Fibroblast of skin of left biceps (primary cell): ENCODE data around the gene DENND2C.

Experiments
- DNase-seq, 2 experiments: peaks; one replicate each; pipeline ENCODE4 v3.0.0-alpha.2; 2013; ENCODE audit warnings: low read depth in 2 of 2

The DENND2C gene

DNA sequence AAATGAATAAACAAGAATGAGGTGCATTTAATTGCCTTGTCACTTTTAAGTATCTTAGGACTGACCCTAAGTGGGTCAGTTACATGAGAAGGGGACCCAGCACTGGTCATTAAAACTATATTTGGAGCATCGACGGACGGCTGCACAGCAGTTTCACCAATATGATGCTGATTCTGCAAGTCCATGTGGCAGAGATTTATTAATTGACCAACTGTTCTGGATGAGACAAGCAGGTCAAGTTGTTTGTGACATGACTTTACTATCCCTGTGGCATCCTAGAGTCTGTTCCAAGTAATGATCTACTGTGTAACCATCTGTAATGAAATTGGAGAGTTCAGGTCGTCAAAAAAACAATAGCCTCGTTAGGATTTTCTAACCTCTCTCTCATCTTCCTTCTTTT, 16.0 kb upstream of the DENND2C start:
- DNase-seq: no peak

DNA sequence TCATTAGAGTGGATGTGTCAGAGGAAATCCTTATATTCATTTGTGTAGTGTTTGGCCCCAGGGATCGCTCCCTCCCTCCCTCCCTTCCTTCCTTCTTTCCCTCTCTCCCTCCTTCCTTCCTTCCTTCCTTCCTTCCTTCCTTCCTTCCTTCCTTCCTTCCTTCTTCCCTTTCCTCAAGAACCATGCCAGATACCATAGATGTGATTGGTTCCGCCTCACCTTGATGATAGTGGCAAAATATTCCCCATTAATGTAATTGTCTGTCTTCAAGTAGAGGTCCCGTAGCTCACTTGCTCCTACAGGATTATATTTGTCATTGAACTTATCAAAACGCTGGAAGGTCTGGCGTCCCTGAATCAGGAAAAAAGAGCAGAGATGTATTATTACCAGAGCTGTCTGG, 7.8 kb upstream of the DENND2C start:
- no peak for DNase-seq

DNA sequence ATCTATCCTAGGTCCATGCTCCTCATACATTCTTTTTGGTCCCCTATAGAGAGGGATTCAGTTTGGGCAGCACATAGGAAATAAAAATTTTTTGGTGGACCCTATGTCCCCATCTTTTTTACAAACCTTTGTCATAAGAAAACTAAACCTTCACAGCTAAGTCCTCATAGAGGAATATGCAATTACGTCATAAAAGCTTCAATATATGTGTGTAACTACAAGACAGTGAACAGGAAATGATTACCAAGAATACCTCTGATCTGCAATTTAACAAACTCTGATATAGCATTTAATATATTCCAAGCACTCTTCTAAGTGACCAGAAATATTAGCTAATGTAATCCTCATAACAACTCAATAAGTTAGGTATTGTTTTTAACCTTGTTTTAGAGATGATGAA, 6.3 kb upstream of the DENND2C start:
- no peak for DNase-seq

DNA sequence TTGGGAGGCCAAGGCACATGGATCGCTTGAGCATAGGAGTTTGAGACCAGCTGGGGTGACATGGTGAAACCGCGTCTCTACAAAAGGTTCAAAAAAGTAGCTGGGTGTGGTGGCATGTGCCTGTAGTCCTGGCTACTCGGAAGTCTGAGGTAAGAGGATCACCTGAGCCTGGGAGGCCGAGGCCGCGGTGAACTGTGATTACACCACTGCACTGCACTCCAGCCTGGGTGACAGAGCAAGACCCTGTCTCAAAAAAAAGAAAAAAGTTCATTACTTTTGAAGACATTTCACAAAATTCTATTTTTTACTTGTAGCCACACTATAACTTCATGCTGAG, 2.1 kb upstream of the DENND2C start:
- DNase-seq: no peak

DNA sequence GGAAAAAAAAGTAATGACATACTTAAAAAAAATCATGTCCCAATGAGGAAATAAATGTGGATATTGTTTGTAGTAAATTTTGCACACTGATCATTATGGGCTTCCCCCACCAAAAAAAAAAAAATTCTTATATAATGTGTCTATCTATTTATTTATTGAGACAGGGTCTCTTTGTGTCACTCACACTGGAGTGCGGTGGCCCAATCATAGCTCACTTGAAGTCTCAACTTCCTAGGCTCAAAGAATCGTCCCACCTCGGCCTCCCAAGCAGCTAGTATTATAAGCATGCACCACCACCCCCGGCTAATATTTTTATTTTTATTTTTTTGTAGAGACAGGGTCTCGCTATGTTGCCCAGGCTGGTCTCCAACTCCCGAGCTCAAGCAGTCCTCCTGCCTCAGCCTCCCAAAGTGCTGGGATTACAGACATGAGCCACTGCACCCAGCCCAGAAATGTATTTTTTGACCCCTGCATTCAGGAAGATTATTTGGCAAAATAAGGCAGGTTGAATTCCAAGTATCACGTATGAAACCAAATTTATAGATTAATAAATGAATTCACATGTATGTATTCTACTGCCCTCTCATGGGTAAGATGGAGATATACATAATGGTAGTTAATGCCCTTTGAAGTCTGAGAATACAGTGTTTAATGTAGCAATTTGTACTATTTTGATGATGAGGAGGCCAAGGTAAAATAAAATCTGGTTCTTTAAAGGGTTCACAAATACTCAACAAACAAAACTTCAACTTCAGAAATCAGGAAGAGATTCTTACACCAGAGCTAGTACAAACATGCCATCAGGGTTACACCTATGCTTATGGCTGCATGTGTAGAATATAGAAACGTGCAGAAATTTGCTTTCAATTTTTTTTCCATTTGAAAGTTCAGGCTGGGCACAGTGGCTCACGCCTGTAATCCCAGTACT, 1.4 kb upstream of the DENND2C start:
- DNase-seq: peak in 1 of 2 experiments; percentile 1

DNA sequence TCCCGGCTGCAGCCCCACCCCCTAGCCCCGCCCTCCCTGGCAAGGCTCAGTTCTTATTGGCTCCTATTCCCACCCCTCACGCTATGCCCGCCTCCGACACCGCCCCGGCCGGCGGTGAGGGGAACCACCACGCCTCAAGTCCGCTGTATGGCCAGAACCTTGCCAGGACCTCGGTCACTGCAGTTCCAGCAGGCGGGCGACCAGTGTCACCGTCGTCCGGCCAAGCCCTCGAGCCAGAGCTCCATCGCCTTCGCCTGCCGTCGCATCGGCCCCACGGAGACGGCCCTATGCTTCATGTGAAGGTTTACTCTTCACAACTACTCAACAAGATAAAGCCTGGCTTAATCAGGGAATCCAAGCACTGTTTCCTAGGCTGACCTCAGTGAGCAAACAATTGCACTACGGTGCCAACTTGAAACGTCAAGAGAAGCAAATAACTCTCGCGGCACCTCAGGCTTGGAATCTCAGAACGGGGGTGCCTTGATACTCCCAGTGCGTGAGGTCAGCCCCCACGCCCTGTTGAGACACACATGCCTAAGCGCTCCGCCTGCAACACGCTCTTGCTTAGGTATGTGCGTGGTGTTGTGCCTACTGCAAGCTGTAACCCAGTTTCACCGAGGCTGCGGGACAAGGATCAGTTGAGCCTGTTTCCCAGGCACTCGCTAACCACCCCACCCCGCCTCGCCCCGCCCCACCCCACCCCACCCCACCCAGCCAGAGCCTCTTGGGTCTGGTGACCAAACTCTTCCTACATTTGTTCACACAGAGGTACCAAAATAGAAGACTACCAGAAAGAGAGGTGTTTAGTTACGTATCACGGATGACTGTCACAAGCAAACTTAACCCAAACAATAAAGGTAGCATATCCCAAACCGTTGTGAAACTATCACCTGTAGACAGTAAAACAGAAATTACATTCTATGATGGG, 498 bp upstream of the DENND2C start:
- DNase-seq: peak; percentile 37 to 47

DNA sequence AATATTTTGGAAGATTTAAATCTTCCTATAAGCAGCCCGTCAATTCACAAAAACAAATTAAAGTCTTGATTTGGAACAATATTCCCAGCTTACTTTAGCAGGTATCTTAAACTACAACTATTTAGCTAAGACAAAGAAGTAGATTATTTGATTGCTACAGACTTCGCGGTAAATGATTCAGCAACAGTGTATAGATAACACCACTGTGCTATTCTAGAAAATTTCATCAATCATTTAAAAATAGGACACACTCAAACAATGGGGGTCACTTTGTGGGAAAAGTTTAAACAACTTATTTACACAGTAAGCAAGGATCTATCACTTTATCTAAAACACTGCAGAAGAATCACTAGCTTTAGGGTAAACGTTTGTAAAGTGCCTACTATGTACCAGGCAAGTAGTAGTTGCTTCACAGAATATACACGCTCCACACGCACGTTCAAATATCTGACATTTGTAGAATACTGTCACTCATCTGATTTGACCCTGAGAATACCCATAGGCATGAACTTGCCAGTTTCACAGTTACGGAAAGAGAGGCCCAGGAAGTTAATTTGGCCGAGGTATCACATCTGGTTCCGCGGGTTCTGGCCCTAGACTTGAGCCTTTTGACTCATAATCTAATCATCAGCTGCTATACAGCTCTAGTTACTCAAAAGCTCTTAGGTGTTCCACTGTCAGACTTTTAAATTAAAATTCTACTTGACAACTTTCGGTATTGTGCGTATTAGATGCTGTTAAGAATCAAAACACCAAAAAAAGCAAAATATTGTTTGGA, 876 bp downstream of the DENND2C start:
- no peak for DNase-seq

DNA sequence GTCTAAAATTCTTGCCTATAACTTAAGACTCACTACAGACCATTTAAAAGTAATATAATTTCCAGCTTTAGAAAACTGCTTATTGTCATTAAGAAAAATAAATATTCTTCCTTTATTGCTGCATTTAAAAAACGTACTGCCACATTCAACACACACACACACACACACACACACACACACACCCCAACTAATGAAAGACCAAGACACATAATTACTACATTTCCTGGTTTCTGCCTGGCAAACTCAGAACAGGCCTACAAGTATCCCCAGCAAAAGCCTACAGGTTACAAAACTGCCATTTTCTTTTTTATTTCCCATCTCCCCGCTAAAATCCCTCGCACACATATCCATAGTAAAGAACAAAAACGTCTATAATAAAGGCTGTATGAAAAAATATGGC, 1.5 kb downstream of the DENND2C start:
- no peak for DNase-seq

DNA sequence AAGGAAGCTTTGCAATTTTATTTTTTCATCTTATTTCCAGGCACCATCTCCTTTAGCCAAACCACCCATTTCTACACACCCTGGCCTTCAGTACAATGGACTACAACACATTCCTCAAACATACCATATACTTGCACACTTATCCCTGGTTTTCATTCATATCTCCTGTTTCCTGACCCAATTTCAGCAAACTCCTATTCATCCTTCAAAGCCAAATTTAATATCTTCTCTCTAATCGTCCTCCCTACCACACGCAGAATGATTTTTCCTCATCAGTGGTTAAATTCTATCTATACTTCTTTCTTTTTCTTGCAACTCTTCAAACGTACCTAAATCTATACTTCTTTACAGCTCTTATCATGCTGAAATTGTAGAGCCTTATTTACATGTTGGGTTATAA, 2.9 kb downstream of the DENND2C start:
- DNase-seq: no peak

DNA sequence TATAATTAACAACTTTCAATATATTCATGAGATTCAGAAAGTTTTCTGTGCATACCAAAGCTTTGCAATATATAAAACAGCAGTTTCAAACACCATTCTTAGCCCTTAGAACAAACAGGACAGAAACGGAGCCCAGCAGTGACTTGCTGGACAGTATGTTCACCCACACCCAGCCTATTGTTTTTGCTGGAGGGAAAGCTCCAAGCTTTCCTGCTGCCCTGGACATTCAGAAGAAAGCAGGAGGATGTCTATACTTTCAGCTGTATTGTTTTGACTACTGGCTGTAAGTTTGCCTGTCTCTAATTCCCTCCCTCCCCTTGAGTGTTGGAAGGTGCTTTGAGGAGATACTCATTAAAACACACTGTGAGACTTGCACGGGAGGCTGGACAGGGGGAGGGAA, 9.6 kb downstream of the DENND2C start:
- DNase-seq: no peak

DNA sequence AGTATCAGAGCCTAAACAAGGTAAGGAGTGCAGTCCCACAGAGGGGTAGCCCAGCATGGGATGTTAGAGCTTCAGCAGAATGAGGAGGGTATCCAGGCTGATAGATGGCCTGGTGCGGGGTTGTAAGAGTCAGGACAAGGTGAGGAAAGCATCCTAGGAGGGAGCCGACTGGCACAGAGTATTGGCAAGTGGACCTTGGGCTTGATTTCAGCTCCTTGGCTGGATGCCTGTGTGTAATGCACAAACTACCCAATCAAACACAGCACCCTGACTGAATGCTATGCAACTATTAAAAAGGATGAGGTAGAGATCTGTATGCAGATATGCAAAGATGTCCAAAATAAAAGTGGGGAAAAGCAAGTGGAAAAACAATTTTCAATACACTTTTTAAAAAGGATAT, 18.0 kb downstream of the DENND2C start:
- DNase-seq: no peak

DNA sequence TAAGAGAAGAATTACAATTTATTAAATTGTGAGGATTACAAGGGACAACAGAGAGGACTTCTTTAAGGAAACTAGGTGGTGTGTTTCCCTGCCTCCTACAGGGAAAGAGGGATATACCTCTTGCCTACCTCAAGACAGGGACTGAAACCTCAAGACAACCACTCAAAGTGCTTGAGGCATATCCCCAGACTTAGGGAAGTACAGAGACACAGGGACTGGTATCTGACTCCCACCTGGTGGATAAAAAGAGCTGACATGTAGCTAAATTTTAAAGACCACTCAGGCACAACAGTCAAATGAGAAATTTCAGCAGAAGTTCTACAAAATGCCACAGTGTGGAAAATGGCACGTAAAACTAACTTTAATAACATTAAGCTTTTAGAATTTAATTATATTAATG, 21.3 kb downstream of the DENND2C start:
- DNase-seq: no peak

DNA sequence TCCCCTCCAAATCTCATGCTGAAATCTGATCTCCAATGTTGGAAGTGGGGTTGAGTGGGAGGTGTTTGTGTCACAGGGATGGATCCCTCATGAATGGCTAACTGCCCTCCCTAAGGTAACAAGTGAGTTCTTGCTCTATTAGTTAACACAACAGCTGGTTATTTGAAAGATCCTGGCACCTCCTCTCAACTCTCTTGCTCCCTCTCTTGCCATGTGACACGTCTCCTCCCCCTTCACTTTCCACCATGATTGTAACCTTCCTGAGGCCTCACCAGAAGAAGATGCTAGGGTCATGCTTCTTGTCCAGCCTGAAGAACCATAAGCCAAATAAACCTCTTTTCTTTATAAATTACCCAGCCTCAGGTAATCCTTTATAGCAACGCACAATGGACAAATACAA, 28.5 kb downstream of the DENND2C start:
- no peak for DNase-seq

DNA sequence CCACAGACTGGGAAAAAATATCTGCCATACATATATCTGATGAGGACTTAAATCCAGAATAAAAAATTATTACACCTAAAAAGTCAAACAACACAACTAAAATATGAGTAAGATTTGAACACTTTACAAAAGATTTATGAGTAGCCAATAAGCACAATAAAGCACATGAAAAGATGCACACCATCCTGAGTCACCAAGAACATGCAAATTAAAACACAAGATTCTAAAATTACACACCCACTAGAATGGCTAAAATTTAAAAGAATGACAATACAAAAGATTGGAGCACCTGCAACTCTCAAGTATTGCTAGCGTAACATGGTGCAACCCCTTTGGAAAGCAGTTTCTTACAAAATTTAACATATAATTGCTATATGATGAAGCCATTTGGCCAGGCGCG, 30.9 kb downstream of the DENND2C start:
- no peak for DNase-seq

DNA sequence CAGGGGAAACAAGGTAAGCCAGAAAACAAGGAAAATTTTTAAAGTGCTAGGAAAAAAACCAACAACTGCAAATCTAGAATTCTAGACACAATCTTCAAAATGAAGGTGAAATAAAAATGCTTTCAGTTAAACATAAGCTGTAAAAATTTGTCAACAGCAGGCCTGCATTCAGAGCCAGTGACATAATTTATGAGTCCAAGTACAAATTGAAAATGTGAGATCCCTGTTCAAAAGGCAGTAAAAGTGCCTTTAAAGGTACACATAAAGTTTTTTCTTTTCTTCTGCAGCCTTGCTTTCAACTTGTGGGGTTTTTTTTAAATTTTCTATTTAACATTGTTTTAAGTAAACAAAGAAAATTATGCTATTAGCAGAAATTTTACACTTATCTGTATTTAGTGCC, 37.4 kb downstream of the DENND2C start:
- no peak for DNase-seq

DNA sequence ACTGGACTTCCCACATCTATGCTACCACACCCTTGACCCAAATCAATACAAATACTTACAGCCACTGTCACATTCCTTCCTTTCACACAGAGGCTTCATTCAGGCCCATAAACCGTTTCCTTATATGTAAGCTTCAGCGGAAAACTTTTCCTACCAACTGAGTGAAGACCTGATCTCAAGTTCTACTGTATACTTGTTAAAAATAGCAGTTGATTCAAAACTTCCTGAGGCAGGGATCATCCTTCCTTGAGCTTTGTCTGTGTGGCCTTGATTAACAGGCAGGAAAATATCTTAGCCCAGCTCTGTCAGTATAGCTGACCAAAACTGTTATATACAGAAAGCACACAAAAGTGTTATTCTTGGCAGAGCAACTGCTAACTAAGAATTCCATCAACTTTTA, 42.7 kb downstream of the DENND2C start:
- DNase-seq: no peak

DNA sequence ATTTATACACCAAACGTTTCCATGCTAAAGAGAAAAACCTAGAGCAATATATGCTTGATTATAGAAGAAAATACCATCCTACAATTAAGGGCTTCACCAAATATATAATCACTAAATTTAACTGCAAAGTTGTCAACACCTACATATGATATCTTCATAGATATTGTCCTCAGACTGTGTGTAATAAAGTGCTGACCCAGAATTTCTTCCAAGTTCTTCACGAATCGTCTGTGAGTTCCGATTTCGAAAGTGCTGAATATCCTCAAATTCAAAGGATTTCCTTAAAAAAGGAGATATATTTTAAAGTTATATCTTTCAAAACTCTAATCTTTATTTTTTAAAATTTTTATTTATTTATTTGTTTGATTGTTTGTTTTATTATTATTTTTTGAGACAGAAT, 46.5 kb downstream of the DENND2C start:
- DNase-seq: no peak

DNA sequence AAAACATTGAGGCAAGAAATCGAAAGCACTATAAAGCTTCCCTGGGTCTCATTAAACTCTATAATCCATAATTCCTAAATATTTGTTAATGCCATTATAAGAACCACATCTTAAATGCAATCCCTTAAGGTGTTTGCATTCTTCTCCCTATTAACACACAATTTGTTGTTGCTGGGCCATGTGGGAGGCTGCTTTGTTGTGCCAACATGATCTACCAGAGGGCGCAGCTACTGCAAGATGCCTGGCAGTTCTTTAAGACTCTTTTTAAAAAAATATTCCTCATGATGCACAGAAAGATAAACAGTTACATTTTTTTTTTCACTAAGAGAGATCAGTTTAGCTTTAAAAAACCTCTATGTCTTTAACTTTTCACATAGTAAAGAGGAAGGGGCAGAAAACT, 49.4 kb downstream of the DENND2C start:
- no peak for DNase-seq

DNA sequence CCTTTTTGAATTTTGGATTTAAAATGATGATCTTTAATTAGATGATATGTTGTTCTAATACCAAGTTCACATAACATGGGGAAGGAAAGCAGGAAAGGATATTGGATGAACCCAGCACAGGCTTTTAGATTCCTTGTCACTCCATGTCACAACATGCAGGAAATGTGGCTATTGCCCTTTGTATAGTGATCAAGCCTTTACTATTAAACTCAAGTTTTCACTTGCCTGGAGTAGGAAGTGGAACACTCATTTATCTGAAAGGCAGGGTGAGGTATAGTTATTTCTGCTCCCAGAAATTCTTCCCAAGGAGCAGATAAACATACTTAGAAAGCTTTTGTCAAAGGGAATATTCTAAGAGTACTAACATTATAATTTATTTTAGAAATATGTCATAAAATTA, 51.2 kb downstream of the DENND2C start:
- no peak for DNase-seq

DNA sequence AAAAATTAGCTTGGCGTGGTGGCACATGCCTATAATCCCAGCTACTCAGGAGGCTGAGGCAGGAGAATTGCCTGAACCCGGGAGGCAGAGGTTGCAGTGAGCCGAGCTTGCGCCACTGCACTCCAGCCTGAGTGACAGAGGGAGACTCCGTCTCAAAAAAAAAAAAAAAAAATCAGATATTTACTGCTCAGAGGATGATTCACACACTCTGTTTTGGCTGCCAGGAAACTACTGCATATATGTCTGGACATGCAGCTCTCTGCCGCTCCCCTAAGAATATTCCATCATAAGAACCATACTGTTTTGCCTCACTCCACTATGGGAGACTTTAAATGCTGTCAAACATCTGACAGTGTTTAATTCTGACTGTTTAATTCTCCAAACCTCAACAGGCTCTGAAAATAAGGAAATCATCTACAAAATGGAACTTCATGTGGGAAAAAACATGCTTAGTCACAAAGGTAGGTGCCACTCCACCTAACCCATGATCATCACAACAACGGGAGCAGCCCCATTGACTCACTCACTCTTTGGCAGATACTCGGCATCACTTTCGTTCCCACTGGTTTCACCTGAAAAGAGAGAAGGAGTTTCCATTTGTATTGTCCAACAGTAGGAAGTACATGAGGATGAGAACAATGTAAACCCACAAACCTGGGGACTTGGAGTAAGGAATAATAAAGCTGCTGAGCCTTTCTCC, 59.2 kb downstream of the DENND2C start:
- no peak for DNase-seq

DNA sequence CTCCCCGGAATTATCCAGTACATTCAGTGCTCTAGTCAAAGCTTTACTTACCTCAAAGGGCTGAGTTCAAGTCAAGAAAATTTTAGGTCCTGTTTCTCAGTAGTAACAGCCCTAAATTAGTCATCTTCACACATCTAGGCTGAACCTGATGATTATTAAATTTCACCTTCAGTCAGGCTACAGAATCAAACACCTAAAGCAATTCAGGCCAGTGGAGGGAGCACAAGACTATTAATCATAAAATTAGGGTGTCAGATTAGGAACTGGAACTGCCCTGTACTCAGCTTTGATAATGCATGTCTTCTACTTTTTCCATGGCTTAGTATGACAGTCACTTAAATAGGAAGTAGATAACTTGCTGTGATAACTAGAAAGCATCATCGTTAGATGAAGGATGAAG, 60.0 kb downstream of the DENND2C start:
- DNase-seq: no peak

DNA sequence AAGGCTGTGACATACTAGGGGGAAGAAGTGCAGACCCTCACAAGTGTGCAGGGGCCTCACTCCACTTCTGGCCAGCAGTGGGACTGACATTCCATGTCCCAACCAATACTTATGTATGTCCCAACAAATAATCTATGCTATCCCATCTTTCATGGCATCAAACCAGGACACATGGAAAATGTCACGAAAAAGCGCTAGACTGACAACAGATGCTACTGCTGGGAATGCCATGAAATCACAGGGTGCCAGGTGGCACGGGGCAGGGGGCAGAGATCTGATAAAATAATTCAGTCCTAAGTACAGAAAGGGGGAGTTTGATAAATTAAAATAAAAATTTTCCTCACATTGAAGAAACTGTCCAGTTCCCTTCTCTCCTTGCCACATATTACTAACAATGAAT, 60.8 kb downstream of the DENND2C start:
- no peak for DNase-seq
